Stimulated activated CD4-positive, alpha-beta T cell treated with anti-CD3 and anti-CD28 coated beads, Interleukin-15, amount 100 ng/mL, for 48 hours (primary cell): ENCODE data around the gene HBA1.
"Not testable (repeated sequence)": the region's sequence is repeated elsewhere in the genome, so short reads cannot be mapped to it uniquely, and the experiment has no call there.

Experiments used
- DNase-seq, 2 donors: peaks; one replicate each; pipeline ENCODE4 v3.0.0-alpha.2; 2020; ENCODE audit warnings: low read depth in 2 of 2

Gene HBA1

DNA sequence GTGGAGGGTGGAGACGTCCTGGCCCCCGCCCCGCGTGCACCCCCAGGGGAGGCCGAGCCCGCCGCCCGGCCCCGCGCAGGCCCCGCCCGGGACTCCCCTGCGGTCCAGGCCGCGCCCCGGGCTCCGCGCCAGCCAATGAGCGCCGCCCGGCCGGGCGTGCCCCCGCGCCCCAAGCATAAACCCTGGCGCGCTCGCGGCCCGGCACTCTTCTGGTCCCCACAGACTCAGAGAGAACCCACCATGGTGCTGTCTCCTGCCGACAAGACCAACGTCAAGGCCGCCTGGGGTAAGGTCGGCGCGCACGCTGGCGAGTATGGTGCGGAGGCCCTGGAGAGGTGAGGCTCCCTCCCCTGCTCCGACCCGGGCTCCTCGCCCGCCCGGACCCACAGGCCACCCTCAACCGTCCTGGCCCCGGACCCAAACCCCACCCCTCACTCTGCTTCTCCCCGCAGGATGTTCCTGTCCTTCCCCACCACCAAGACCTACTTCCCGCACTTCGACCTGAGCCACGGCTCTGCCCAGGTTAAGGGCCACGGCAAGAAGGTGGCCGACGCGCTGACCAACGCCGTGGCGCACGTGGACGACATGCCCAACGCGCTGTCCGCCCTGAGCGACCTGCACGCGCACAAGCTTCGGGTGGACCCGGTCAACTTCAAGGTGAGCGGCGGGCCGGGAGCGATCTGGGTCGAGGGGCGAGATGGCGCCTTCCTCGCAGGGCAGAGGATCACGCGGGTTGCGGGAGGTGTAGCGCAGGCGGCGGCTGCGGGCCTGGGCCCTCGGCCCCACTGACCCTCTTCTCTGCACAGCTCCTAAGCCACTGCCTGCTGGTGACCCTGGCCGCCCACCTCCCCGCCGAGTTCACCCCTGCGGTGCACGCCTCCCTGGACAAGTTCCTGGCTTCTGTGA lies at the start of gene HBA1:
TSS of gene HBA1 (plus strand) at position 204 of the 906 bp plus-strand sequence. CDS start at position 241, 37 bp downstream.
- not testable (repeated sequence) for DNase-seq

DNA sequence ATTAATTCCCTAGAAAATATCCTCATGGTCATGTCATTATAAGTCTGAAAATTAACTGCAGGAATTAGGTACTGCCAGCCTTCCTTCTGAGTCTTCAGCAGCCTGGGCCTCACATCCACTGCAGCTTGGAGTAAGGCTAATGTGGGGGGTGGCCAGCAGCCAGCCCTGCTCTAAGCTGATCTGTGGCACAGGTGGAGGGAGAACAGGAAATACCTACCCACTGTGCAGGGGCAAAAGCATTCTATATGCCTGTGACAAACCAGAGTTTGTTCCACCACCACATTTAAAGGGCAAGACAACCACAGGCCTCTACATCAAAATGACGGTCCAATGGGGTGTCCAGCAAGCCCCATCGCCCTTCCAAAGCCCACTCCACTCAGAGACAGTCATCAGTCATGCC lies 47.4 kb upstream of the HBA1 start:
- DNase-seq = no peak

DNA sequence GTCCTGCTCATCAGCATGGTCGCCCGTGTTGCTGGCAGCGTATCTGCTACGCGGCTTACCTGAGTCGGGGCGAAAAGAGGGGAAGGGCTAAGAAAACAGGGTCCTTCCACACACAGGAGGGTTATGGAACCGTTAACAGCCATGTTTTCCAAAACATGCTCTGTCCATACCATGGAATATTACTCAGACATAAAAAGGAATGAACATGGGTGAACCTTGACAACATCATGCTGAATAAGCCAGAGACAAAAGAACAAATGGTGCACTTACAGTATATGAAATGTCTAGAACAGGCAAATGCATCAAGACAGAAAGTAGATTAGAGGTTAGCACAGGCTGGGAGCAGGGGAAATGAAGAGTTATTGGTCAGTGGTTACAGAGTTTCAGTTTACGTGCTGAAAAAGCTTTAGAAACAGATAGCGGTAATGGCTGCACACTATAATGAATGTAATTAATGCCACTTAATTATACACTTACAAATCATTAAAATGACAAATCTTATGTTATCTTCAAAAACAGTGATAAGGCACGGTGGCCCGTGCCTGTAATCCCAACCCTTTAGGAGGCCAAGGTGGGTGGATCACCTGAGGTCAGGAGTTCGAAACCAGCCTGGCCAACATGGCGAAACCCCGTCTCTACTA lies 45.8 kb upstream of the HBA1 start:
- DNase-seq = no peak

DNA sequence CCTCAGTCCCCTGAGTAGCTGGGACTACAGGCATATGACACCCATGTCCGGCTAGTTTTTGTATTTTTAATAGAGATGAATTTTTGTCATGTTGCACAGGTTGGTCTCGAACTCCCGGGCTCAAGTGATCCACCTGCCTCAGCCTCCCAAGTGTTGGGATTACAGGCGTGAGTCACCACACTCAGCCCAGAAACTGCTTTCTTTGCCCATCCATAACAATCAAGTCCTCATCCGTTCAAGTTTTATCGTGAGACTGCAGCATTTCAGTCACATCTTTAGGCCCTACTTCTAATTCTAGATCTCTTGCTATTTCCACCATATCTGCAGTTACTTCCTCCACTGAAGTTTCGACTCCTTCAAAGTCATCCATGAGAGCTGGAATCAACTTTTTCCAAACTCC lies 44.4 kb upstream of the HBA1 start:
- no peak for DNase-seq

DNA sequence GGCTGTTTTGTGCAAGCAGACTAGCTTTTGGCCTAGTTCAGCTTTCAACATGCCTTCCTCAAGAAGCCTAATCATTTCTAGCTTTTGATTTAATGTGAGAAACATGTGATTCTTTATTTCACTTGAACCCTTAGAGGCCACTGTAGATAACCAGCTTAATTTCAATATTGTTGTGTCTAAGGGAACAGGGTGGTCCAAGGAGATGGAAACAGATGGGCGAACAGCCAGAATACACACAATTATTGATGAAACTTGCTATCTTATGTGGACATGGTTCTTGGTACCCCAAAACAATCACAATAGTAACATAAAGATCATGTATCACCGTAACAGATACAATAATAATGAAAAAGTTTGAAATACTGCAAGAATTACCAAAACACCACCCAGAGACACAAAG lies 42.8 kb upstream of the HBA1 start:
- DNase-seq = no peak

- peak in 1 of 2 donors; percentile 5 for DNase-seq
Observed at GRCh38 chr16:138049-138417, 38.4 kb upstream of the HBA1 start.

DNA sequence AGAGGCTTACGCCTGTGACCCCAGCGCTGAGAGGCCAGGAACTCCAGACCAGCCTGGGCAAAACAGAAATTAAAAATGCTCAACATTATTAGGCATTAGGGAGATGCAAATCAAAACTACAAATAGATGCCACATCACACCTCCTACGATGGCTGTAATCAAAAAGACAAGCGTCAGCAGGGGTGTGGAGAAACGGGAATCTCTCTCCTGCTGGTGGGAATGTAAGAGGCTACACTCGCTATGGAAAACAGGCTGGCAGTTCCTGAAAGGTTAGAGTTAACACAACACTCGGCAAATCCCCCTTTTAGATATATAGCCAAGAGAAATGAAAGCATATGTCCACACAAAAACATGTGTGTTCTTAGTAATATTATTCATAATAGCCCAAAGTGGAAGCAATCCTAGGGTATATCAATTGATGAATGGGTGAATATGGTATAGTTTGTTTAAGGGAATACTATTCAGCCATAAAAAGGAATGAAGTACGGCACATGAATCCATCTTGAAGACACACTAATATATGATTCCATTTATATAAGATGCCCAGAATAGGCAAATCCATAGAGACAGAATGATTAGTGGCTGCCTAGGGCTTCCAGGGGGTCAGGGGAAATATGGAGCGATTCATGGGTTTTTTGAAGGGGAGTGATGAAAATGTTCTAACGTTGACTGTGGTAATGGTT lies 36.2 kb upstream of the HBA1 start:
- DNase-seq = no peak

- DNase-seq = no peak
Observed at GRCh38 chr16:142405-142967, 34.0 kb upstream of the HBA1 start.

DNA sequence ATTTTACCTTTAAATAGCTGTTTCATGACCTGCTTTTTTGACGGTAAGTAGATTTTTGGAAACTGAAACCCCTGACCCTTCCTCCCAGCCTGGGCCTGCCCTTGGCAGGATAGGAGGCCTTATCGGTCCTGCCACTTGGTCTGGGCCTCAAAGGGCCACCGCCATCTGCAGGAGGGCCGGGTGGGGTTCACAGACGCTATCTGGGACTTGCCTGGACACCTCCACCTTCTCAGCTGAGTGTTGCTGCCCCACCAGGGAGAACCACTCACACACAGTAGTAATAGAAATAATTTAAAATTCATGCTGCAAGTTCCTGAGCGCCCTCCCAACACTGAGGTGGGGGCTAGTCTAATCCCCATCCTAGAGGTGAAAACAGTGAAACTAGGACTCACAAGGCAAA lies 33.4 kb upstream of the HBA1 start:
- DNase-seq = no peak

GRCh38 chr16:143456-143855 lies 33.0 kb upstream of the HBA1 start:
- DNase-seq = no peak

GRCh38 chr16:144797-145252 lies 31.7 kb upstream of the HBA1 start:
- no peak for DNase-seq

GRCh38 chr16:146646-147045 lies 29.8 kb upstream of the HBA1 start:
- DNase-seq = no peak

DNA sequence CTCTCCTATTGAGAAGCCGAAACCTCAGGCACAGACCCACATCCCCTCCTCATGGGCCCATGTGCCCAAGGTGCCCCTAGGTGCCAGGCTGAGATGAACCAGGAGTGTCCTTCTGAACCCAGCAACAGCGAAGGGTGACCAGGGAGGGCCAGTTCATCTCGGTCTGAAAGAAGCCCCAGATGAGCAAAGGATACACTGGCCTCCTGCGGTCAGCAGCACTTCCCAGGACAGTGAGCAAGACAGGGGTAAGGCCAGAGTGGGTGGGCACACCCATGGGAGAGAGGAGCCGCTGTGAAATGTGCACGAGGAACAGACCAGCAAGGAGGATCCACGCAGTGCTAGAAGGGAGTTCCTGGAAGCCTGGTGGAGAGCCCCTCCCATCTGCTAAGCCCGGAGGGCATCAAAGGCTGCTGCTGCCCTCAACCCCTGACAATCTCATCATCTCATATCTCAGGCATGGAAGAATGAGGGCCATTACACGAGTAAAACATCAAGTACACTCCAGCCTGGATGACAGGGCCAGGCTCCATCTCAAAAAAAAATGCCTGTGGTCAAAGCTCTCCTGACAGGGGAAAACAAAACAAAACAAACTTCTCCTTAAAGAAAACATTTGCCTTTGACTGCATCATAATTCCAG lies 27.3 kb upstream of the HBA1 start:
- no peak for DNase-seq

GRCh38 chr16:152141-153128 lies 24.0 kb upstream of the HBA1 start, which contains the start of gene HBZ:
HBZ (plus strand) TSS chr16:152644; CDS start chr16:152910, 266 bp downstream.
- DNase-seq = no peak

DNA sequence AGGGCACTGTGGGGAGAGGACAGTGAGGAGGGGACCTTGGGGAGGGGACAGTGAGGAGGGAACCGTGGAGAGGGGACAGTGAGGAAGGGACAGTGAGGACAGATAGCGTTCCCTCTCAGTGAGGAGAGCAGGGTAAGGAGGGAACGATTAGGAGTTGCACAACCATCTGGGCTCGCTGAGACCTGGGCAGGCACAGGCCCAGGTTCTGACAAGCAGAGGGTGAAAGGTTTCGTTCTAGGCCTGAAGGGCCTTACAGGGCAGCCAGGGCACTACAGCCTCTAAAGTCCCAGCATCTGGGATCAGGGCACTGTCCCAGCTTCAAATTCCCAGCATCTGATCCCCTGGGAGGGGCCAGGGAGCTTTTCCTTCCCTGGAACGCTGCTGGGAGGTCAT lies 23.4 kb upstream of the HBA1 start:
- not testable (repeated sequence) for DNase-seq

GRCh38 chr16:153550-154216 lies 22.8 kb upstream of the HBA1 start:
- not testable (repeated sequence) for DNase-seq

GRCh38 chr16:154217-155030 lies 22.1 kb upstream of the HBA1 start:
- DNase-seq = no peak

GRCh38 chr16:155031-155398 lies 21.5 kb upstream of the HBA1 start:
- no peak for DNase-seq
